SK-N-SH (cell line): ENCODE measurements around the gene MAST4. TPM values are rescaled to one million over a fixed set of nuclear protein-coding genes. Genes with fewer than 3 reads are reported as not detected.

ENCODE experiments used
- CTCF ChIA-PET: fragments of 300-600, 350-600 bp; formaldehyde crosslinking; extraction: SDS; loops from one replicate; lab custom pipeline; 2021; lab: Yijun Ruan, JAX
- POLR2A ChIA-PET: fragments of 350-600 bp; sonication (Branson Sonifier 250); formaldehyde crosslinking; extraction: SDS; loops from one replicate; lab custom pipeline; 2020; ENCODE audit warnings: antibody characterized with exemption, inconsistent platforms; lab: Yijun Ruan, JAX
- DNase-seq: peaks from one replicate; pipeline ENCODE4 v3.0.0; 2012
- H2AFZ ChIP-seq: fragments of 200-600 bp; sonication (generic); 2 replicates; pipeline ENCODE4 v1.8.1; 2016; ENCODE audit warnings: antibody characterized with exemption, mild to moderate bottlenecking, low read depth
- H3F3A ChIP-seq: fragments of 200-600 bp; sonication (generic); replicated peaks from 2 replicates; pipeline ENCODE3; 2016; ENCODE audit warnings: antibody characterized with exemption, mild to moderate bottlenecking; ENCODE audit not compliant: insufficient read depth
- H3K27ac ChIP-seq, 2 experiments: fragments of 200-500 bp in 1 of 2; fragments of 200-600 bp in 1 of 2; sonication (Bioruptor generic) in 1 of 2; sonication (generic), shearing (Covaris generic) in 1 of 2; 2 replicates each; pipeline versions ENCODE4 v1.5.1 to v1.6.1; 2014 to 2016; ENCODE audit warnings: low read depth in 2 of 2, inconsistent platforms in 1 of 2, low read length in 1 of 2, mild to moderate bottlenecking in 1 of 2, mixed read lengths in 1 of 2
- H3K27me3 ChIP-seq: fragments of 200-600 bp; sonication (generic), shearing (Covaris generic); 2 replicates; pipeline ENCODE4 v1.6.1; 2016; ENCODE audit warnings: mixed run types; ENCODE audit not compliant: insufficient read depth
- H3K36me3 ChIP-seq, 2 experiments: fragments of 200-500 bp in 1 of 2; fragments of 200-600 bp in 1 of 2; sonication (Bioruptor generic) in 1 of 2; sonication (generic) in 1 of 2; replicated peaks in 1 of 2; 2 replicates each; pipeline versions ENCODE3 to v1.5.1; 2014 to 2016; ENCODE audit warnings: low read length in 1 of 2, mild to moderate bottlenecking in 1 of 2; ENCODE audit not compliant: insufficient read depth in 2 of 2, control insufficient read depth in 1 of 2
- H3K4me1 ChIP-seq, 2 experiments: fragments of 200-500 bp in 1 of 2; fragments of 200-600 bp in 1 of 2; sonication (Bioruptor generic) in 1 of 2; sonication (generic), shearing (Covaris generic) in 1 of 2; 2 replicates each; pipeline versions ENCODE4 v1.5.1 to v1.6.1; 2014 to 2016; ENCODE audit warnings: low read depth in 1 of 2, low read length in 1 of 2, mixed run types in 1 of 2; ENCODE audit not compliant: insufficient read depth in 2 of 2, control insufficient read depth in 1 of 2
- H3K4me2 ChIP-seq: fragments of 200-600 bp; sonication (generic), shearing (Covaris generic); 2 replicates; pipeline ENCODE4 v1.6.1; 2017; ENCODE audit warnings: mixed run types
- H3K4me3 ChIP-seq, 2 experiments: fragments of 200-500 bp in 1 of 2; fragments of 200-600 bp in 1 of 2; sonication (Bioruptor generic) in 1 of 2; sonication (generic), shearing (Covaris generic) in 1 of 2; 2 replicates each; pipeline versions ENCODE4 v1.5.1 to v1.8.1; 2014 to 2016; ENCODE audit warnings: low read depth in 2 of 2, inconsistent platforms in 1 of 2, low read length in 1 of 2, mild to moderate bottlenecking in 1 of 2, mixed read lengths in 1 of 2, moderate library complexity in 1 of 2
- H3K79me2 ChIP-seq: fragments of 200-600 bp; sonication (generic); 2 replicates; pipeline ENCODE4 v1.8.1; 2017; ENCODE audit warnings: mild to moderate bottlenecking; ENCODE audit not compliant: insufficient read depth
- H3K9ac ChIP-seq: fragments of 200-600 bp; sonication (generic); 2 replicates; pipeline ENCODE4 v1.6.1; 2017; ENCODE audit warnings: mixed run types
- H3K9me2 ChIP-seq: fragments of 200-600 bp; sonication (generic); 2 replicates; pipeline ENCODE4 v1.6.1; 2017; ENCODE audit warnings: mixed run types
- H3K9me3 ChIP-seq: fragments of 200-600 bp; sonication (generic); 2 replicates; pipeline ENCODE4 v1.6.1; 2017; ENCODE audit warnings: mixed run types, mild to moderate bottlenecking, moderate library complexity
- H4K20me1 ChIP-seq: fragments of 200-600 bp; sonication (generic); 2 replicates; pipeline ENCODE4 v1.6.1; 2017; ENCODE audit warnings: mild to moderate bottlenecking, mixed run types; ENCODE audit not compliant: insufficient read depth
- CHD2 ChIP-seq: fragments of 150-350 bp; IDR thresholded peaks from 2 replicates; pipeline ENCODE4 v1.6.1; 2018; ENCODE audit warnings: low read length; ENCODE audit not compliant: partially characterized antibody
- ELF1 ChIP-seq: IDR thresholded peaks from 2 replicates; pipeline ENCODE4 v1.4.0; 2012
- FOSL2 ChIP-seq: IDR thresholded peaks from 2 replicates; pipeline ENCODE4 v1.4.0; 2012; ENCODE audit warnings: low read depth, mild to moderate bottlenecking, moderate library complexity, borderline replicate concordance
- GATA2 ChIP-seq: sonication (generic); formaldehyde crosslinking; IDR thresholded peaks from 2 replicates; pipeline ENCODE4 v1.5.0; 2020; ENCODE audit warnings: mild to moderate bottlenecking, missing genetic modification reagents
- NRF1 ChIP-seq: IDR thresholded peaks from 2 replicates; pipeline ENCODE4 v1.6.1; 2012; ENCODE audit warnings: low read depth, mild to moderate bottlenecking, low read length
- RXRA ChIP-seq: IDR thresholded peaks from 2 replicates; pipeline ENCODE4 v1.4.0; 2012; ENCODE audit warnings: low read depth, mild to moderate bottlenecking, borderline replicate concordance
- SIN3A ChIP-seq: IDR thresholded peaks from 2 replicates; pipeline ENCODE4 v1.6.1; 2012; ENCODE audit warnings: low read depth, mild to moderate bottlenecking, low read length, moderate library complexity, borderline replicate concordance
- YY1 ChIP-seq: IDR thresholded peaks from 2 replicates; pipeline ENCODE4 v1.4.0; 2012; ENCODE audit warnings: low read depth, mild to moderate bottlenecking
- WGBS: methylation state at CpG from one replicate; pipeline ENCODE4 v1.1.6; 2017; ENCODE audit warnings: low lambda C conversion rate; 5-methylcytosine and 5-hydroxymethylcytosine counted together
- polyA plus RNA-seq, 3 experiments: library from polyadenylated mRNA; depleted of rRNA; stranded (reverse); fragments of >200 nt; gene quantifications; 2 replicates each; pipeline ENCODE4 v1.2.3, GENCODE V29; 2012
- TF ChIP-seq, protein P1 (sequence below): fragments of 200-600 bp; sonication (generic); IDR thresholded peaks from 2 replicates; pipeline ENCODE4 v1.6.1; 2017; ENCODE audit warnings: antibody characterized with exemption, mild to moderate bottlenecking, moderate library complexity
- TF ChIP-seq, protein P2 (sequence below): IDR thresholded peaks from 2 replicates; pipeline ENCODE4 v1.4.0; 2012; ENCODE audit warnings: low read depth, borderline replicate concordance

Gene MAST4
- polyA plus RNA-seq, 1 of the 3 experiments (the other 2 are of a cell fraction), result 2.2 TPM

DNA sequence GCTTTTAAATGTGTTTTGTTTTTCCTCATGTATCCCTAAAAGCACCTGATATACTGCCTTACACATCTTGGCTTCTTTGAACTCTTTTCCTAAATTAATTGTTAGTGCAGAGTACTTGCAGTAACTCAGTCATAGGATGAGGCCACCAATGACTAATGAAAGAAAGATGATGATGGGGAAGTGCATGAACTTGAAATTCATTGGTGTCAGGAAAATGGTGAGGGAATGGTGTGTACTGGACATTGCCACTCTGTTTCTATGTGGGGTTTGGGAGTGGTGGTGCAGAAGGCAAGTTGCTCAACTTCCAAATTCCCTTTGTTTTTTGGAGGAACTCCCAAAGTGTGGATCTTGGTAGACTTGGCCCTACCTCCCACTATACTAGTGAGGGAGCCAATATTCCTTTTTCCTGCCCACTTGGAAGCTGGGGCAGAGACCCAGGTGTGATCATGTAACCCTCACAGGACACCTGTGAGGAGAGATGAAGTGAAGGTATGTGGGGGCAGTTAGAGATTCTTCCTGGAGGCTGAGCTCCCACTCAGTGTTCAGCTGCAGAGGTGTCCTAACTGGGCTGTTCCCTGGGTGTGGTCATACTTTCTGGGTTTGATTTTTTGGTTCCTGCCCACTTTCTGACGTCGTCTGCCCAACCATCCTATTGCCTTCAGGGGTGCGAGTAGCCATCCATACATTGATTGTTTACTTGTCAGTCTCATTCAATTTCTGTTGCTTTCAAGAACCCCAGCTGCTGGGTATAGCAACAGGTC, 298.5 kb downstream of the MAST4 start:
- no peaks in the 10 kb centered on the region for H3F3A ChIP-seq
- no peaks in the 10 kb centered on the region for H3K36me3 ChIP-seq
- DNase-seq, result no peak
- H3K4me2 ChIP-seq, result no peak overlapping the region
- H3K27ac ChIP-seq, result no peak overlapping the region
- no peaks in the 10 kb centered on the region for H3K9me2 ChIP-seq
- H4K20me1 ChIP-seq, result no peaks in the 10 kb centered on the region
- TF ChIP-seq, protein P1, sequence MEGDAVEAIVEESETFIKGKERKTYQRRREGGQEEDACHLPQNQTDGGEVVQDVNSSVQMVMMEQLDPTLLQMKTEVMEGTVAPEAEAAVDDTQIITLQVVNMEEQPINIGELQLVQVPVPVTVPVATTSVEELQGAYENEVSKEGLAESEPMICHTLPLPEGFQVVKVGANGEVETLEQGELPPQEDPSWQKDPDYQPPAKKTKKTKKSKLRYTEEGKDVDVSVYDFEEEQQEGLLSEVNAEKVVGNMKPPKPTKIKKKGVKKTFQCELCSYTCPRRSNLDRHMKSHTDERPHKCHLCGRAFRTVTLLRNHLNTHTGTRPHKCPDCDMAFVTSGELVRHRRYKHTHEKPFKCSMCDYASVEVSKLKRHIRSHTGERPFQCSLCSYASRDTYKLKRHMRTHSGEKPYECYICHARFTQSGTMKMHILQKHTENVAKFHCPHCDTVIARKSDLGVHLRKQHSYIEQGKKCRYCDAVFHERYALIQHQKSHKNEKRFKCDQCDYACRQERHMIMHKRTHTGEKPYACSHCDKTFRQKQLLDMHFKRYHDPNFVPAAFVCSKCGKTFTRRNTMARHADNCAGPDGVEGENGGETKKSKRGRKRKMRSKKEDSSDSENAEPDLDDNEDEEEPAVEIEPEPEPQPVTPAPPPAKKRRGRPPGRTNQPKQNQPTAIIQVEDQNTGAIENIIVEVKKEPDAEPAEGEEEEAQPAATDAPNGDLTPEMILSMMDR, result no peak
- TF ChIP-seq ELF1 (no peak), RXRA (no peak), CHD2 (no peak), YY1 (no peak), FOSL2 (no peak), GATA2 (CRISPR knock-in tag) (no peak)
- TF ChIP-seq, protein P2, sequence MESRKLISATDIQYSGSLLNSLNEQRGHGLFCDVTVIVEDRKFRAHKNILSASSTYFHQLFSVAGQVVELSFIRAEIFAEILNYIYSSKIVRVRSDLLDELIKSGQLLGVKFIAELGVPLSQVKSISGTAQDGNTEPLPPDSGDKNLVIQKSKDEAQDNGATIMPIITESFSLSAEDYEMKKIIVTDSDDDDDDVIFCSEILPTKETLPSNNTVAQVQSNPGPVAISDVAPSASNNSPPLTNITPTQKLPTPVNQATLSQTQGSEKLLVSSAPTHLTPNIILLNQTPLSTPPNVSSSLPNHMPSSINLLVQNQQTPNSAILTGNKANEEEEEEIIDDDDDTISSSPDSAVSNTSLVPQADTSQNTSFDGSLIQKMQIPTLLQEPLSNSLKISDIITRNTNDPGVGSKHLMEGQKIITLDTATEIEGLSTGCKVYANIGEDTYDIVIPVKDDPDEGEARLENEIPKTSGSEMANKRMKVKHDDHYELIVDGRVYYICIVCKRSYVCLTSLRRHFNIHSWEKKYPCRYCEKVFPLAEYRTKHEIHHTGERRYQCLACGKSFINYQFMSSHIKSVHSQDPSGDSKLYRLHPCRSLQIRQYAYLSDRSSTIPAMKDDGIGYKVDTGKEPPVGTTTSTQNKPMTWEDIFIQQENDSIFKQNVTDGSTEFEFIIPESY, result no peak
- TF ChIP-seq, all 33 proteins: peak for 0
- Histone ChIP-seq H3K4me3 (no peak overlapping the region), H3K4me1 (peaks cover 0 to 13% of the 10 kb centered on the region in 2 experiments; a peak in 2 of 4 replicates), H3K79me2 (no peaks in the 10 kb centered on the region; the same call in 1 of the 2 replicates), H2AFZ (no peak overlapping the region), H3K9ac (no peak overlapping the region), H3K9me3 (no peaks in the 10 kb centered on the region), H3K27me3 (no peaks in the 10 kb centered on the region)
- WGBS, result 100% methylated on average over 3 of the region's 3 CpGs
- ChIA-PET POLR2A (no interaction called here), CTCF (interaction anchor here (0.6 to 0.8 kb wide), 2 partner anchors 8 to 37 kb away, joined by 3 read pairs; no protein-coding TSS in a partner anchor)

DNA sequence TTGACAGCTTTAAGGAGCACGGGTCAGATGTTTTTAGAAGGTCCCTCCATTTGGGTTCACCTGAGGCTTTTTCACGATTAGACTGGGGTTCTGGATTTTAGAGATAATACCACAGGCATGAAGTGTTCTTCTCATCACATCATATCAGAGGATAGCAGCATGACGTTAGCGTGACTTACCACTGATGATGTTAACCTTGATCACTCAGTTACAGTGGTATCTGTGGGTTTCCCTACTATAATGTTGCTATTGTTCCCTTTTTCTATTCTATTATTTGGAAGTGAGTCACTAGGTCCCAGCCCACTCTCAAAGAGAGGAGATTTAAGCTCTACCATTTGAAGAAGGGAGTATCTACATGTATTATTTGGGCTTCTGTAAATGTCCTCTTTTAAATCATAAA, 300.0 kb downstream of the MAST4 start:
- no peak overlapping the region for H3K9ac ChIP-seq
- no peak overlapping the region for H3K27ac ChIP-seq
- H2AFZ ChIP-seq, result no peak overlapping the region
- no peak overlapping the region for H3K4me2 ChIP-seq
- H3K79me2 ChIP-seq, result no peaks in the 10 kb centered on the region; the same call in 1 of the 2 replicates
- no peaks in the 10 kb centered on the region for H3K27me3 ChIP-seq
- H3K9me2 ChIP-seq, result no peaks in the 10 kb centered on the region
- ChIA-PET CTCF (interaction anchor here (0.9 to 1.9 kb wide), 3 partner anchors 12 to 254 kb away, joined by 3 to 7 read pairs (median 4); no protein-coding TSS in a partner anchor), POLR2A (no interaction called here)
- WGBS, result 83% methylated on average over 4 of the region's 4 CpGs
- DNase-seq, result no peak
- H3K9me3 ChIP-seq, result no peaks in the 10 kb centered on the region
- H3K4me3 ChIP-seq, result no peak overlapping the region
- H4K20me1 ChIP-seq, result no peaks in the 10 kb centered on the region
- no peaks in the 10 kb centered on the region for H3F3A ChIP-seq
- no peaks in the 10 kb centered on the region for H3K36me3 ChIP-seq
- H3K4me1 ChIP-seq, result peaks cover 0 to 13% of the 10 kb centered on the region in 2 experiments; a peak in 2 of 4 replicates
- TF ChIP-seq, protein P2, result no peak
- TF ChIP-seq SIN3A, result no peak
- no peak for TF ChIP-seq NRF1
